ENCODE results near the gene TOX3.

The TOX3 gene

DNA sequence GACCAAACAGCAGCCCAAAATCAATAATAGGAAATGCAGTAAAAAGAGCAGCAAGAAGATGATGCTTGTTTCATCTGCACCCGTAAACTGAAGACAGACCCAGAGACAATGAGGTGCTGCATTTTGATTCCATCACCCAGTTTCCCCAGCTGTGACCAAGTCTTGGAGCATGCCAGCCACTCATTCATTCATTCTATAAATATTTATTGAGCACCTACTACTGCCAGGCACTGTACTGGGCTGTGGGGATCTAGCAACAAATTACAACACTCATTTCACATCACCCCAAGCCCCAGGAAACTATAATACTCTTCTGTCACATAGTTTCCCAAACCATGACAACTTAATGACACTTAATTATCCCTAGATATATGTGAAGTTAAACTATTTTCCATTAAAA lies 79.2 kb downstream of the TOX3 start:
- Histone ChIP-seq H3K9me2 (replicated peaks; ENCODE audit: insufficient read depth, low read length) (no peaks in the 10 kb centered on the region), H4K20me1 (ENCODE audit: low read depth, low read length) (no peaks in the 10 kb centered on the region), H3K9me3 (ENCODE audit: insufficient read depth, low read length) (no peaks in the 10 kb centered on the region), H3K27me3 (ENCODE audit: low read length) (no peaks in the 10 kb centered on the region), H2AFZ (ENCODE audit: low read depth, low read length, severe bottlenecking) (no peak overlapping the region), H3K27ac (ENCODE audit: low read depth, low read length) (no peak overlapping the region), H3K4me2 (ENCODE audit: low read depth, low read length, poor library complexity, severe bottlenecking) (no peak overlapping the region), H3K36me3 (ENCODE audit: low read length) (no peaks in the 10 kb centered on the region), H3K4me3 (ENCODE audit: insufficient read depth, low read length, poor library complexity, severe bottlenecking) (no peak overlapping the region), H3F3A (ENCODE audit: insufficient read depth) (no peaks in the 10 kb centered on the region), H3K9ac (ENCODE audit: low read length) (no peak overlapping the region), H3K79me2 (ENCODE audit: insufficient read depth, low read length) (no peaks in the 10 kb centered on the region)
- TF ChIP-seq, protein P1, sequence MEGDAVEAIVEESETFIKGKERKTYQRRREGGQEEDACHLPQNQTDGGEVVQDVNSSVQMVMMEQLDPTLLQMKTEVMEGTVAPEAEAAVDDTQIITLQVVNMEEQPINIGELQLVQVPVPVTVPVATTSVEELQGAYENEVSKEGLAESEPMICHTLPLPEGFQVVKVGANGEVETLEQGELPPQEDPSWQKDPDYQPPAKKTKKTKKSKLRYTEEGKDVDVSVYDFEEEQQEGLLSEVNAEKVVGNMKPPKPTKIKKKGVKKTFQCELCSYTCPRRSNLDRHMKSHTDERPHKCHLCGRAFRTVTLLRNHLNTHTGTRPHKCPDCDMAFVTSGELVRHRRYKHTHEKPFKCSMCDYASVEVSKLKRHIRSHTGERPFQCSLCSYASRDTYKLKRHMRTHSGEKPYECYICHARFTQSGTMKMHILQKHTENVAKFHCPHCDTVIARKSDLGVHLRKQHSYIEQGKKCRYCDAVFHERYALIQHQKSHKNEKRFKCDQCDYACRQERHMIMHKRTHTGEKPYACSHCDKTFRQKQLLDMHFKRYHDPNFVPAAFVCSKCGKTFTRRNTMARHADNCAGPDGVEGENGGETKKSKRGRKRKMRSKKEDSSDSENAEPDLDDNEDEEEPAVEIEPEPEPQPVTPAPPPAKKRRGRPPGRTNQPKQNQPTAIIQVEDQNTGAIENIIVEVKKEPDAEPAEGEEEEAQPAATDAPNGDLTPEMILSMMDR (IDR thresholded peaks at IDR 0.05; ENCODE audit: insufficient read depth, low read length, poor library complexity, severe bottlenecking): no peak
- no peak for TF ChIP-seq EZH2phosphoT487 (conservative IDR thresholded peaks at IDR 0.05; ENCODE audit: low read length)

DNA sequence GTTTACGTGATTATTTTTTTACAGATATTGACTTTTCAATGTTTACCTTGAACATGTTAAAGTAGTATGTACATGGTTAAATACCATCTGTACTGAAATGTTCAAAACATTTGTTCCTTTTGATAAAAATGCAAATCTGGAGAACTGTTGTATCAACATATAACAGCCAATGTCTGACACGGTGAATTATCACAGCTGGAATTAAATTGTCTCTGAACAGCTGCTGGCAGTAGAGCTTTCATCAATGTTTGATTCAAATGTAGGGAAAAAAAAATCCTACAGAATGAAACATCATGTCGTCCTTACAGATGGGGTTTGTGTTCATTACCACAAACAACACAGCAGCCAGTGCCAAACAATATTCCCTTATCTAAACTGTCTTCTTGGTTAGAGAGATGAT lies 79.9 kb downstream of the TOX3 start:
- Histone ChIP-seq H3K4me2 (ENCODE audit: low read depth, low read length, poor library complexity, severe bottlenecking) (no peak overlapping the region), H3K9ac (ENCODE audit: low read length) (no peak overlapping the region), H3K27me3 (ENCODE audit: low read length) (no peaks in the 10 kb centered on the region), H2AFZ (ENCODE audit: low read depth, low read length, severe bottlenecking) (no peak overlapping the region), H3K36me3 (ENCODE audit: low read length) (no peaks in the 10 kb centered on the region), H3F3A (ENCODE audit: insufficient read depth) (no peaks in the 10 kb centered on the region), H3K79me2 (ENCODE audit: insufficient read depth, low read length) (no peaks in the 10 kb centered on the region), H3K4me3 (ENCODE audit: insufficient read depth, low read length, poor library complexity, severe bottlenecking) (no peak overlapping the region), H3K9me2 (replicated peaks; ENCODE audit: insufficient read depth, low read length) (no peaks in the 10 kb centered on the region), H3K27ac (ENCODE audit: low read depth, low read length) (no peak overlapping the region), H4K20me1 (ENCODE audit: low read depth, low read length) (no peaks in the 10 kb centered on the region), H3K9me3 (ENCODE audit: insufficient read depth, low read length) (no peaks in the 10 kb centered on the region)
- TF ChIP-seq EZH2phosphoT487 (conservative IDR thresholded peaks at IDR 0.05; ENCODE audit: low read length): no peak
- TF ChIP-seq, protein P1 (IDR thresholded peaks at IDR 0.05; ENCODE audit: insufficient read depth, low read length, poor library complexity, severe bottlenecking): no peak

DNA sequence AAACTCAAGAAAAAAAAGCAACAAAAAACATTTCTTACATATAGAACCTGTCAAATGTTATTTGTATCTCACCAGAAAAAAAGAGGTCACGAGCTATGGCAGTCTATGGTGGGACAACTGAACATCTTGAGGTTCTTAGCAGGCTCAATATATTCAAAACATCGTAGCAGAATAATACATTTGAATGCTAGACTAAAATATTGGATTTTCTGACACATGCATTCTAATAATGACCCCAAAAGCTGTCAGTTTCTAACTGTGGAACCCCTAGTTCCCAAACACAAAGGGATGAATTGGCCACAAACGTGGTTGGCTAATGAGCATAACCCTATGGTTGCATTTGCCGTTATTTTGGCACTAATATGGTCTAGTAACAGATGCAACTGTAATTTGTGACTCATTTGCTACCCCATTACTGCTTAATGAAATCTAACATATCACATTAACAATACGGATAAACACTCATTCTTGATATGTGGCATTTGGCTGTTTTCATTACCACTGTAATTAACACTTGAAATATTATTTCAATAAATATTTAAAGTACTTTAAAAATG lies 81.2 kb downstream of the TOX3 start:
- Histone ChIP-seq H3K27ac (ENCODE audit: low read depth, low read length) (no peak overlapping the region), H3K36me3 (ENCODE audit: low read length) (no peaks in the 10 kb centered on the region), H3K9ac (ENCODE audit: low read length) (no peak overlapping the region), H3F3A (ENCODE audit: insufficient read depth) (no peaks in the 10 kb centered on the region), H2AFZ (ENCODE audit: low read depth, low read length, severe bottlenecking) (no peak overlapping the region), H3K79me2 (ENCODE audit: insufficient read depth, low read length) (no peaks in the 10 kb centered on the region), H3K9me2 (replicated peaks; ENCODE audit: insufficient read depth, low read length) (no peaks in the 10 kb centered on the region), H3K4me2 (ENCODE audit: low read depth, low read length, poor library complexity, severe bottlenecking) (no peak overlapping the region), H3K9me3 (ENCODE audit: insufficient read depth, low read length) (no peaks in the 10 kb centered on the region), H4K20me1 (ENCODE audit: low read depth, low read length) (no peaks in the 10 kb centered on the region), H3K27me3 (ENCODE audit: low read length) (no peaks in the 10 kb centered on the region), H3K4me3 (ENCODE audit: insufficient read depth, low read length, poor library complexity, severe bottlenecking) (no peak overlapping the region)
- TF ChIP-seq, protein P1 (IDR thresholded peaks at IDR 0.05; ENCODE audit: insufficient read depth, low read length, poor library complexity, severe bottlenecking): no peak
- TF ChIP-seq EZH2phosphoT487 (conservative IDR thresholded peaks at IDR 0.05; ENCODE audit: low read length): no peak

Data from SU-DHL-6 (cell line).